ENCODE measurements around the gene ASB8. TPM values are rescaled to one million over a fixed set of nuclear protein-coding genes. Genes with fewer than 3 reads are reported as not detected.

The ASB8 gene
- 10 to 100 TPM; 37.2 to 41.6 (median 39.1) TPM for total RNA-seq

- peak; percentile 99 for ATAC-seq
- 1% methylated on average over 29 to 30 of the region's 56 CpGs for WGBS, 2 donors (ENCODE audit: low coverage in 1 of 2)
- H3K4me1 ChIP-seq, result peaks cover 0 to 32% (median 9%) of the 10 kb centered on the region in 3 donors
Measured at GRCh38 chr12:48157018-48157888, at the start of gene ASB8. TSS of gene ASB8 (minus strand) at chr12:48157515. CDS start at chr12:48153496, 4,019 bp downstream.

GRCh38 chr12:48203192-48203591 lies 45.9 kb upstream of the ASB8 start, which contains the start of gene OR10AD1:
TSS of gene OR10AD1 (minus strand) at chr12:48203292. CDS start at chr12:48203292, 0 bp downstream.
- WGBS, 2 donors (ENCODE audit: low coverage in 1 of 2), result 71 to 79% methylated on average over 4 of the region's 4 CpGs
- no peak within 1 kb of the TSS for H3K27ac ChIP-seq
- no peak for TF ChIP-seq POLR2A (IDR thresholded peaks at IDR 0.05)
- TF ChIP-seq EP300 (IDR thresholded peaks at IDR 0.05), result no peak
- no peak for TF ChIP-seq CTCF (IDR thresholded peaks at IDR 0.05)
- TF ChIP-seq POLR2AphosphoS5 (IDR thresholded peaks at IDR 0.05), result no peak
- H3K4me3 ChIP-seq, result no peak within 1 kb of the TSS
- no peak for ATAC-seq
- peaks cover 0 to 26% of the 10 kb centered on the region in 2 donors for H3K36me3 ChIP-seq
- peaks cover 0 to 62% (median 0%) of the 10 kb centered on the region in 3 donors for H3K9me3 ChIP-seq
- no peaks in the 10 kb centered on the region for H3K27me3 ChIP-seq
- peaks cover 0 to 23% (median 0%) of the 10 kb centered on the region in 3 donors for H3K4me1 ChIP-seq

More at GRCh38 chr12:48157018-48157888, at the start of gene ASB8:
- H3K27me3 ChIP-seq, result peaks cover 6% of the 10 kb centered on the region
- TF ChIP-seq CTCF (IDR thresholded peaks at IDR 0.05), result peak in 3 of 4 experiments; percentile 70 to 71 (median 70)
- no peak for TF ChIP-seq POLR2A (IDR thresholded peaks at IDR 0.05)
- peak; percentile 47 for TF ChIP-seq POLR2AphosphoS5 (IDR thresholded peaks at IDR 0.05)
- TF ChIP-seq EP300 (IDR thresholded peaks at IDR 0.05), result no peak
- H3K27ac ChIP-seq, result peak within 1 kb of the TSS; percentile 67 to 89 (median 86)
- H3K4me3 ChIP-seq, result peak within 1 kb of the TSS; percentile 72 to 88
- no peaks in the 10 kb centered on the region for H3K9me3 ChIP-seq
- H3K36me3 ChIP-seq, result peaks cover 0 to 26% of the 10 kb centered on the region in 2 donors

- H3K4me1 ChIP-seq, result peaks cover 0 to 23% (median 0%) of the 10 kb centered on the region in 3 donors
- 75 to 82% methylated on average over 2 to 8 of the region's 8 CpGs for WGBS, 2 donors (ENCODE audit: low coverage in 1 of 2)
- H3K9me3 ChIP-seq, result peaks cover 0 to 58% (median 0%) of the 10 kb centered on the region in 3 donors
- peaks cover 0 to 26% of the 10 kb centered on the region in 2 donors for H3K36me3 ChIP-seq
- H3K27ac ChIP-seq, result no peak overlapping the region
- TF ChIP-seq EP300 (IDR thresholded peaks at IDR 0.05) (no peak), CTCF (IDR thresholded peaks at IDR 0.05) (no peak), POLR2A (IDR thresholded peaks at IDR 0.05) (no peak), POLR2AphosphoS5 (IDR thresholded peaks at IDR 0.05) (no peak)
- H3K27me3 ChIP-seq, result no peaks in the 10 kb centered on the region
- H3K4me3 ChIP-seq, result no peak overlapping the region
- ATAC-seq, result no peak
Measured at GRCh38 chr12:48202766-48203165, 45.5 kb upstream of the ASB8 start.

- TF ChIP-seq EP300 (IDR thresholded peaks at IDR 0.05) (no peak), POLR2AphosphoS5 (IDR thresholded peaks at IDR 0.05) (no peak), CTCF (IDR thresholded peaks at IDR 0.05) (no peak), POLR2A (IDR thresholded peaks at IDR 0.05) (no peak)
- Histone ChIP-seq H3K27ac (no peak overlapping the region), H3K4me1 (peaks cover 0 to 30% (median 0%) of the 10 kb centered on the region in 3 donors), H3K4me3 (no peak overlapping the region), H3K9me3 (peaks cover 0 to 45% (median 0%) of the 10 kb centered on the region in 3 donors), H3K36me3 (peaks cover 0 to 26% of the 10 kb centered on the region in 2 donors), H3K27me3 (no peaks in the 10 kb centered on the region)
- 97% methylated on average over 3 of the region's 3 CpGs; no CpG with 5 or more reads in 1 of the 2 donors for WGBS, 2 donors (ENCODE audit: low coverage in 1 of 2)
- no peak for ATAC-seq
Measured at GRCh38 chr12:48201516-48201915, 44.2 kb upstream of the ASB8 start.
